Endothelial cell of umbilical vein (primary cell): ENCODE data around the gene TMEM167B.
"Not testable (repeated sequence)": the region's sequence is repeated elsewhere in the genome, so short reads cannot be mapped to it uniquely, and the experiment has no call there.

Source experiments
- CTCF ChIP-seq, 2 donors: IDR thresholded peaks; 1 replicate in 1 of 2; 2 replicates in 1 of 2; pipeline ENCODE4 v1.5.1; 2011; ENCODE audit warnings: low read length in 2 of 2, mild to moderate bottlenecking in 2 of 2, moderate library complexity in 2 of 2, control low read depth in 1 of 2, inconsistent platforms in 1 of 2, low read depth in 1 of 2; ENCODE audit not compliant: insufficient read depth in 1 of 2; ENCODE audit errors: extremely low read depth in 1 of 2
- EZH2 ChIP-seq: IDR thresholded peaks from 2 replicates; pipeline ENCODE4 v1.6.1; 2012; ENCODE audit warnings: borderline replicate concordance, low read depth, mild to moderate bottlenecking, moderate library complexity, low read length, inconsistent platforms; ENCODE audit not compliant: severe bottlenecking
- FOS ChIP-seq: IDR thresholded peaks from 2 replicates; pipeline ENCODE4 v1.6.1; 2011; ENCODE audit warnings: mild to moderate bottlenecking, low read length, moderate library complexity, borderline replicate concordance; ENCODE audit not compliant: insufficient read depth
- JUN ChIP-seq: IDR thresholded peaks from 2 replicates; pipeline ENCODE4 v1.6.1; 2011; ENCODE audit warnings: borderline replicate concordance, low read depth; ENCODE audit not compliant: insufficient read length, insufficient read depth
- MAX ChIP-seq: IDR thresholded peaks from 2 replicates; pipeline ENCODE4 v1.6.1; 2011; ENCODE audit not compliant: insufficient read depth, insufficient read length
- MYC ChIP-seq: IDR thresholded peaks from one replicate; pipeline ENCODE4 v1.6.1; 2011; ENCODE audit warnings: mild to moderate bottlenecking, low read depth, low read length
- POLR2A ChIP-seq: IDR thresholded peaks from 2 replicates; pipeline ENCODE4 v1.6.1; 2012; ENCODE audit warnings: low read depth, mild to moderate bottlenecking, control low read depth, low read length
- POLR2AphosphoS5 ChIP-seq: IDR thresholded peaks from 2 replicates; pipeline ENCODE4 v1.6.1; 2012; ENCODE audit warnings: low read depth, mild to moderate bottlenecking, control low read depth, low read length, moderate library complexity; ENCODE audit not compliant: insufficient read depth

- not testable (repeated sequence) for TF ChIP-seq FOS; CTCF (IDR thresholded peaks at IDR 0.05; ENCODE audit: extremely low read depth in 1 of 2, insufficient read depth in 1 of 2, low read depth in 1 of 2, low read length in 2 of 2); EZH2; JUN; POLR2AphosphoS5; MAX; MYC; POLR2A
Measured at GRCh38 chr1:109142725-109143124, 52.2 kb downstream of the TMEM167B start.
